HepG2 (cell line): Measurements from ENCODE around the gene CARMIL3. TPM values are rescaled to one million over a fixed set of nuclear protein-coding genes. Genes with fewer than 3 reads are reported as not detected.

Source experiments
- PHF5A ChIP-seq: IDR thresholded peaks from one replicate; pipeline ENCODE4 v1.6.1; 2018; ENCODE audit warnings: low read depth, missing genetic modification reagents; ENCODE audit not compliant: unreplicated experiment
- ZNF687 ChIP-seq: sonication (generic); formaldehyde crosslinking; IDR thresholded peaks from 2 replicates; pipeline ENCODE4 v1.5.1; 2020; ENCODE audit warnings: mild to moderate bottlenecking, missing genetic modification reagents, moderate library complexity
- ZNF691 ChIP-seq: sonication (generic); formaldehyde crosslinking; IDR thresholded peaks from 2 replicates; pipeline ENCODE4 v1.4.0; 2020; ENCODE audit warnings: missing genetic modification reagents, low read depth, mild to moderate bottlenecking, borderline replicate concordance
- ZNF704 ChIP-seq: sonication (generic); formaldehyde crosslinking; IDR thresholded peaks from 2 replicates; pipeline ENCODE4 v1.8.1; 2023; ENCODE audit warnings: mild to moderate bottlenecking, inconsistent platforms, moderate library complexity, missing genetic modification reagents, borderline replicate concordance
- polyA plus RNA-seq, 8 experiments: library from polyadenylated mRNA; depleted of rRNA in 3 of 8; stranded (reverse) in 7 of 8; unstranded in 1 of 8; fragments of >200 nt; fragmentation: Illumina TruSeq in 4 of 8; extraction: Trizol in 4 of 8; gene quantifications; 2 replicates each; pipeline versions ENCODE4 v1.2.1 to v1.2.3, GENCODE V29; 2011 to 2016; ENCODE audit warnings: low read depth in 4 of 8, missing spikeins in 1 of 8, mixed read lengths in 1 of 8; ENCODE audit not compliant: insufficient read depth in 1 of 8
- total RNA-seq, 5 experiments: library from RNA; depleted of rRNA; stranded (reverse); fragments of >200 nt; fragmentation: Illumina TruSeq; extraction: Trizol; gene quantifications; 2 replicates each; pipeline ENCODE4 v1.2.3, GENCODE V29; 2016; ENCODE audit warnings: low read depth in 1 of 5

The CARMIL3 gene
- total and polyA plus RNA-seq, 2 of the 13 experiments (the other 11 are each of a cell fraction or from before 2014, with no cell fraction given) = 0.27 to 0.55 TPM

- TF ChIP-seq ZNF691 (CRISPR knock-in tag) = peak; percentile 17; the same call in 1 of the 2 replicates
- TF ChIP-seq PHF5A (CRISPR knock-in tag) = no peak
- TF ChIP-seq ZNF687 = peak; percentile 9; the same call in 1 of the 2 replicates
- TF ChIP-seq ZNF704 (CRISPR knock-in tag) = no peak
Observed at GRCh38 chr14:24072881-24073877, 21.4 kb downstream of the CARMIL3 start (continued).
